BLaER1 treated with 17β-estradiol and CSF1 and Interleukin-3, amounts not matched to agents 10 nM and 100 nM (cell line): ENCODE results near the gene TTC8.
"Not testable (repeated sequence)": the region's sequence is repeated elsewhere in the genome, so short reads cannot be mapped to it uniquely, and the experiment has no call there.

ENCODE experiments used
- H3K27ac ChIP-seq, 11 experiments: shearing (Covaris generic); formaldehyde crosslinking; 2 replicates each; pipeline ENCODE4 v1.8.1; 2022
- H3K27me3 ChIP-seq, 11 experiments: shearing (Covaris generic); formaldehyde crosslinking; 2 replicates each; pipeline ENCODE4 v1.8.1; 2022
- H3K36me3 ChIP-seq, 11 experiments: shearing (Covaris generic); formaldehyde crosslinking; 2 replicates each; pipeline ENCODE4 v1.8.1; 2022
- H3K4me1 ChIP-seq, 10 experiments: shearing (Covaris generic); formaldehyde crosslinking; 2 replicates each; pipeline ENCODE4 v1.8.1; 2022
- H3K4me2 ChIP-seq, 11 experiments: shearing (Covaris generic); formaldehyde crosslinking; 2 replicates each; pipeline ENCODE4 v1.8.1; 2022
- H3K4me3 ChIP-seq, 10 experiments: shearing (Covaris generic); formaldehyde crosslinking; 2 replicates each; pipeline ENCODE4 v1.8.1; 2022
- H3K9ac ChIP-seq, 11 experiments: shearing (Covaris generic); formaldehyde crosslinking; 2 replicates each; pipeline ENCODE4 v1.8.1; 2022
- H3K9me3 ChIP-seq, 11 experiments: shearing (Covaris generic); formaldehyde crosslinking; replicated peaks in 1 of 11; 2 replicates each; pipeline ENCODE4 v1.8.1; 2022
- H4K20me1 ChIP-seq, 11 experiments: shearing (Covaris generic); formaldehyde crosslinking; 2 replicates each; pipeline ENCODE4 v1.8.1; 2022
- Cebpa-rat ChIP-seq, 11 experiments: shearing (Covaris generic); IDR thresholded peaks; 2 replicates each; pipeline ENCODE4 v1.8.1; 2022

TTC8 gene

GRCh38 chr14:88851587-88851986 lies 27.1 kb downstream of the TTC8 start:
- H3K4me3 ChIP-seq, result no peak overlapping the region
- H3K4me2 ChIP-seq, result no peak overlapping the region
- no peak for TF ChIP-seq Cebpa-rat (IDR thresholded peaks at IDR 0.05)

DNA sequence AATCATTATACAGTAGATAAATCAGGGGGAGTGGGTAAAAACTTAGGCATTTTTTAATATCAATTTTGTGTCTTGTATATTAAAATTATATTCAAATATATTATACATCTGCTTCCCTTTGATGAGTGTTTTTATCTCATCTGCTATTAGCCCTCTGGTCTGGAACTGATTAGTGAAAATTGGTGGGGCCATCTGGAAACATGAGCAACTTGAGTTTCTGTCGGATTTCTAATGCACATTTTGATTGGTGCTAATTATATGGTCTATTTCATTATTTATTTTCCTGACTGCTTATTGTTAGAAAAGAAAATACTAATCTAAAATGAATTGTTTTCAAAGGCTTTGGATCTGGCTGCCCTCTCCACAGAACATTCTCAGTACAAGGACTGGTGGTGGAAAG lies 28.2 kb downstream of the TTC8 start:
- no peaks in the 10 kb centered on the region for H4K20me1 ChIP-seq
- no peak for TF ChIP-seq Cebpa-rat (IDR thresholded peaks at IDR 0.05)

More at GRCh38 chr14:88851587-88851986, 27.1 kb downstream of the TTC8 start:
- Histone ChIP-seq H3K9me3 (no peaks in the 10 kb centered on the region), H3K4me1 (no peaks in the 10 kb centered on the region), H3K36me3 (0 out of 22 replicates have a peak, but pooled peaks cover 0 to 8% (median 0%) of the 10 kb centered on the region in 11 experiments), H3K27ac (no peak overlapping the region), H4K20me1 (no peaks in the 10 kb centered on the region), H3K9ac (no peak overlapping the region), H3K27me3 (no peaks in the 10 kb centered on the region)

GRCh38 chr14:88853129-88853528 lies 28.7 kb downstream of the TTC8 start:
- Histone ChIP-seq H3K4me1 (no peaks in the 10 kb centered on the region), H4K20me1 (no peaks in the 10 kb centered on the region), H3K4me2 (no peak overlapping the region), H3K27me3 (no peaks in the 10 kb centered on the region), H3K9ac (no peak overlapping the region), H3K27ac (no peak overlapping the region), H3K4me3 (no peak overlapping the region), H3K36me3 (0 out of 22 replicates have a peak, but pooled peaks cover 0 to 8% (median 0%) of the 10 kb centered on the region in 11 experiments), H3K9me3 (no peaks in the 10 kb centered on the region)
- TF ChIP-seq Cebpa-rat (IDR thresholded peaks at IDR 0.05), result no peak

More for the DNA sequence above, 28.2 kb downstream of the TTC8 start:
- no peaks in the 10 kb centered on the region for H3K4me1 ChIP-seq
- H3K4me3 ChIP-seq, result no peak overlapping the region
- H3K36me3 ChIP-seq, result 0 out of 22 replicates have a peak, but pooled peaks cover 0 to 8% (median 0%) of the 10 kb centered on the region in 11 experiments
- no peak overlapping the region for H3K27ac ChIP-seq
- no peak overlapping the region for H3K9ac ChIP-seq
- H3K27me3 ChIP-seq, result no peaks in the 10 kb centered on the region
- no peak overlapping the region for H3K4me2 ChIP-seq
- H3K9me3 ChIP-seq, result no peaks in the 10 kb centered on the region

DNA sequence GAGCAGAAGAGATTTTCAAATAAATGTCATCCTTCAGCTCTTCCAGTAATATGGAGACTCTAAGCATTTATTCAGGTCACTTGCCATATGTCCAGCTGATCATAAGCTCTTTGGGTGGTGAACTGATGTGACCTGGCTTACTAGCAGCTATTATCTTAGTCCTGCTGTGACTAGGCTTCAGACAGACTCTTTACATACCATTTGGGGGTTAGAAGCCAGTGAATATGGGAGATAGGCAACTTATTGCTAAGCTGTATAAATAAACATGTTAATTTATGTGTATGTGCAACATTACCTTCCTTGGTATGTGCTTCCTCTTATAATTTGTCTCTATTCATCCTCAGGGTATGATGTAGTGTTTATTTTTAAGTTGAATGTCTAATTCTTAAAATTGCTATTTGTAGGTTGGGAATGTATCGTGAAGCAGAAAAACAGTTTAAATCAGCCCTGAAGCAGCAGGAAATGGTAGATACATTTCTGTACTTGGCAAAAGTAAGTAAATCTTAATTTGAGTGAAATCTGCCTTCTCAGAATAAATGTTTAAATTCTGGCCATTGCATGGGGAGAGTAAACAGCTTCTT lies 32.4 kb downstream of the TTC8 start:
- H3K27ac ChIP-seq, result no peak overlapping the region
- H3K4me3 ChIP-seq, result no peak overlapping the region
- no peak overlapping the region for H3K4me2 ChIP-seq
- no peaks in the 10 kb centered on the region for H3K4me1 ChIP-seq
- TF ChIP-seq Cebpa-rat (IDR thresholded peaks at IDR 0.05), result no peak
- H4K20me1 ChIP-seq, result no peaks in the 10 kb centered on the region
- no peak overlapping the region for H3K9ac ChIP-seq
- no peaks in the 10 kb centered on the region for H3K27me3 ChIP-seq
- H3K9me3 ChIP-seq, result peaks cover 0 to 5% (median 4%) of the 10 kb centered on the region in 11 experiments; a peak in 5 of 22 replicates
- H3K36me3 ChIP-seq, result peaks cover 0 to 14% (median 0%) of the 10 kb centered on the region in 11 experiments; a peak in 5 of 22 replicates

- not testable (repeated sequence) for H3K9me3 ChIP-seq, H3K4me1 ChIP-seq, H3K27me3 ChIP-seq, H4K20me1 ChIP-seq, H3K4me3 ChIP-seq, H3K27ac ChIP-seq, H3K4me2 ChIP-seq, H3K9ac ChIP-seq
- H3K36me3 ChIP-seq, result peaks cover 0 to 12% (median 0%) of the 10 kb centered on the region in 11 experiments; a peak in 5 of 22 replicates
Observed at GRCh38 chr14:88857861-88858260, 33.4 kb downstream of the TTC8 start.

GRCh38 chr14:88859118-88859517 lies 34.7 kb downstream of the TTC8 start:
- H3K27ac ChIP-seq, H4K20me1 ChIP-seq, H3K4me1 ChIP-seq, H3K27me3 ChIP-seq, H3K9me3 ChIP-seq, H3K4me3 ChIP-seq, H3K9ac ChIP-seq, H3K4me2 ChIP-seq: not testable (repeated sequence)
- peaks cover 0 to 12% (median 0%) of the 10 kb centered on the region in 11 experiments; a peak in 5 of 22 replicates for H3K36me3 ChIP-seq

DNA sequence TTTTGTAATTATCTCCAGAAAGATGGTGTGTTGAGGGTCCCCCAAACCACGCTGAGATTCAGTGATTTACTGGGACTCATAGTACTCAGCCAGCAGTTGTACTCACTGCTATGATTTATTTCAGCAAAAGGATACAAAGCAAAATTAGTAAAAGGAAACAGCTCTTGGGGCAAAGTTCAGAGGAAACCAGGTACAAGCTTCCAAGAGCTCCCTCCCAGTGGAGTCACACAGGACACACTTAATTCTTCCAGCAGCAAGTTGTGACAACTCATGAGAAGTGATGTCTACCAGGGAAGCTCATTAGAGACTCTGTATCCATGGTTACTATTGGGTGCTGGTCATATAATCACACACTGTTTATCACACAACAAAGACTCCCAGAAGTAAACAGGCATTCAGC lies 38.7 kb downstream of the TTC8 start:
- Histone ChIP-seq H3K4me3 (no peak overlapping the region), H3K9ac (no peak overlapping the region), H3K27ac (no peak overlapping the region), H4K20me1 (no peaks in the 10 kb centered on the region), H3K27me3 (no peaks in the 10 kb centered on the region), H3K36me3 (peaks cover 0 to 12% (median 0%) of the 10 kb centered on the region in 11 experiments; a peak in 5 of 22 replicates), H3K4me1 (no peaks in the 10 kb centered on the region), H3K9me3 (peaks cover 0 to 5% (median 4%) of the 10 kb centered on the region in 11 experiments; a peak in 5 of 22 replicates), H3K4me2 (no peak overlapping the region)
- no peak for TF ChIP-seq Cebpa-rat (IDR thresholded peaks at IDR 0.05)

DNA sequence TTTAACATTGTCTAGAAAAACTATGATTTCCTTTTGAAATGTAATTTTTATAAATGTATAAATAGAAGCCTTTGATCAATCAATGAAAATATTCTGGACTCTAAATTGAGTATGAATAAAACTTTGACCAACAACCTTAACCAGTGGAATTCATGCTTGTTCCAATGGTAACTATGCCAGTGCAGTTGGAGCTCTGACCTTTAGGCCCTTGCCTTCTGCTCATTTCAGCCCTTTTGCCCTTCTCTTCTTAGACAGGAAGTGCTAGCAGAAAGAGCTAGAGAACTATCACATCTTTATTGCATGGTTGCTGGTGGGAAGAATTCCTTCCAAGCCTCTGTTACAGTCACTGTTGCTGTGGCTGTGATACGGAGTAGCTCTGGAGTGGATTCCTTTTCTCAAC lies 39.7 kb downstream of the TTC8 start:
- Histone ChIP-seq H3K27me3 (no peaks in the 10 kb centered on the region), H3K27ac (no peak overlapping the region), H3K4me2 (no peak overlapping the region), H3K4me1 (no peaks in the 10 kb centered on the region), H3K9me3 (peaks cover 0 to 3% (median 2%) of the 10 kb centered on the region in 11 experiments; a peak in 5 of 22 replicates), H3K4me3 (no peak overlapping the region), H3K9ac (no peak overlapping the region), H4K20me1 (no peaks in the 10 kb centered on the region), H3K36me3 (peaks cover 0 to 9% (median 0%) of the 10 kb centered on the region in 11 experiments; a peak in 5 of 22 replicates)
- TF ChIP-seq Cebpa-rat (IDR thresholded peaks at IDR 0.05), result no peak

DNA sequence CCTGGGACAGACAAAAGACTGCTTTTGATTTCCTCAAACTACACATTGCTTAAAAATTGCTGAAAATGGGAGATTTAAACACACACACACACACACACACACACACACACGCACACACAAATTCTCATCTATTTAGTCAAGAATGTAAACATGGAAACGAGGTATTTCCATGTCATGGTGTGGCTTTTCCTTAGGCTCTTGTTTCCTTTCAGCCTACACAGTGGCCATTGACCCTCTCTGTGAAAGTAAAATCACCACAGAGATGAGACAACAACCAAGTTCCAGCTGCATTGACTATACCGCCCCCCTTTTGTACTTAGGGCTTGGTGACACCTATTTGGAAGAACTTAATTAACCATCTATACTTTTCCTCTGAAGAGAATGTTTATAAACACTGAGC lies 41.9 kb downstream of the TTC8 start:
- H3K27ac ChIP-seq, result no peak overlapping the region
- no peak overlapping the region for H3K9ac ChIP-seq
- no peaks in the 10 kb centered on the region for H3K4me1 ChIP-seq
- H3K4me3 ChIP-seq, result no peak overlapping the region
- no peaks in the 10 kb centered on the region for H3K9me3 ChIP-seq
- no peak for TF ChIP-seq Cebpa-rat (IDR thresholded peaks at IDR 0.05)
- H3K27me3 ChIP-seq, result no peaks in the 10 kb centered on the region
- no peak overlapping the region for H3K4me2 ChIP-seq
- no peaks in the 10 kb centered on the region for H4K20me1 ChIP-seq
- H3K36me3 ChIP-seq, result peaks cover 0 to 20% (median 0%) of the 10 kb centered on the region in 11 experiments; a peak in 2 of 22 replicates

DNA sequence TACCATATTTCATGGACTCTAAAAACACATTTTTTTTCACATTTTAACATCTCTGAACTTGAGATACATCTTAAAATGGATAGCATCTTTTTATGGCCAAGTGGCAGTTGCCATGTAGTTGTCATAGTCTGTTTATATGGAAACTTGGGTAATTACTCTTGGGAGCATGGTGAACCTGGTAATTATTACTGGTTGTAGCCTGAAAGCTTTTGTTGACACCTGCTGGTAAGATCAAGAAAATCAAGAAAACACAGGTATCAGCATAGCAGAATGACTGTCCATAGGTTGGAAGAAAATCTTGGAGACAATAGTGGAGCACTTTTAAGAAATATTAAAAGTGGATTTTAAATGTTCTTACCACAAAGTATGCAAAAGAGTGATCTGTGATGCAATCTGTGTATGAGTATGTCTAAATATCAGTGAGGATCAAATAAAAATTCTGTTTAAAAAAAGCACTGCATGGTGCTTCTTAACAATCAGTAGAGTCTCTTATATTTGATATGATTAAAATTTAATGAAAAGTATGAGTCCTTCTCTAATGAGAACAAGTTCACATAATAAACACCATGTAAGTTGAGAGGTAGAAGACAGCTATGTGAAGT lies 44.2 kb downstream of the TTC8 start:
- Histone ChIP-seq H3K4me1 (no peaks in the 10 kb centered on the region), H3K27me3 (no peaks in the 10 kb centered on the region), H3K4me3 (no peak overlapping the region), H3K9ac (no peak overlapping the region), H4K20me1 (no peaks in the 10 kb centered on the region), H3K36me3 (peaks cover 0 to 37% (median 0%) of the 10 kb centered on the region in 11 experiments; a peak in 6 of 22 replicates), H3K9me3 (no peaks in the 10 kb centered on the region), H3K4me2 (no peak overlapping the region), H3K27ac (no peak overlapping the region)
- no peak for TF ChIP-seq Cebpa-rat (IDR thresholded peaks at IDR 0.05)
